GM23338 (cell line): ENCODE measurements around the gene PLD5. TPM values are rescaled to one million over a fixed set of nuclear protein-coding genes. Genes with fewer than 3 reads are reported as not detected.

ENCODE experiments used
- ATAC-seq: fragments of 200-7000 bp; cut with Tn5 transposase; 3 replicates; pipeline ENCODE4 v1.9.1; 2020
- DNase-seq: peaks from one replicate; pipeline ENCODE4 v3.0.0-alpha.2; 2015; ENCODE audit warnings: low spot score
- H2AFZ ChIP-seq: fragments of 200-600 bp; sonication (generic); 2 replicates; pipeline ENCODE4 v1.8.0; 2016; ENCODE audit warnings: antibody characterized with exemption, mild to moderate bottlenecking, moderate library complexity
- H3F3A ChIP-seq: fragments of 200-600 bp; sonication (generic); replicated peaks from 2 replicates; pipeline ENCODE4 v1.8.0; 2017; ENCODE audit warnings: antibody characterized with exemption, mixed run types, low read depth
- H3K27ac ChIP-seq: fragments of 200-600 bp; sonication (generic); 2 replicates; pipeline ENCODE4 v1.6.1; 2016; ENCODE audit warnings: low read depth
- H3K27me3 ChIP-seq: fragments of 200-600 bp; sonication (generic); 2 replicates; pipeline ENCODE4 v1.8.0; 2016; ENCODE audit warnings: mild to moderate bottlenecking, mixed run types, moderate library complexity; ENCODE audit not compliant: insufficient read depth
- H3K36me3 ChIP-seq: fragments of 200-600 bp; sonication (generic); 2 replicates; pipeline ENCODE4 v1.8.0; 2016; ENCODE audit warnings: mild to moderate bottlenecking; ENCODE audit not compliant: insufficient read depth
- H3K4me1 ChIP-seq: fragments of 200-600 bp; sonication (generic); 2 replicates; pipeline ENCODE4 v1.8.0; 2016; ENCODE audit warnings: mild to moderate bottlenecking, moderate library complexity; ENCODE audit not compliant: insufficient read depth
- H3K4me2 ChIP-seq: fragments of 200-600 bp; sonication (generic); 2 replicates; pipeline ENCODE4 v1.7.1; 2017; ENCODE audit warnings: mixed run types
- H3K4me3 ChIP-seq: fragments of 200-600 bp; sonication (generic); 2 replicates; pipeline ENCODE4 v1.6.1; 2016; ENCODE audit warnings: mixed run types
- H3K79me2 ChIP-seq: fragments of 200-600 bp; sonication (generic); replicated peaks from 2 replicates; pipeline ENCODE4 v1.8.0; 2017; ENCODE audit warnings: mild to moderate bottlenecking; ENCODE audit not compliant: insufficient read depth
- H3K9me2 ChIP-seq: fragments of 200-600 bp; sonication (generic); 2 replicates; pipeline ENCODE4 v1.8.0; 2017; ENCODE audit not compliant: insufficient read depth
- H4K20me1 ChIP-seq: fragments of 200-600 bp; sonication (generic); replicated peaks from 2 replicates; pipeline ENCODE4 v1.8.0; 2017; ENCODE audit warnings: mild to moderate bottlenecking; ENCODE audit not compliant: insufficient read depth
- H3K27ac Mint-ChIP-seq: 2 replicates; pipeline ENCODE4 v1.8.0; 2020; ENCODE audit warnings: inconsistent platforms, mild to moderate bottlenecking, moderate library complexity, mixed read lengths
- H3K27me3 Mint-ChIP-seq: 3 replicates; pipeline ENCODE4 v1.8.0; 2022; ENCODE audit warnings: low read depth, mild to moderate bottlenecking, moderate library complexity, mixed read lengths, inconsistent platforms; ENCODE audit not compliant: insufficient read depth, poor library complexity
- H3K36me3 Mint-ChIP-seq: 3 replicates; pipeline ENCODE4 v1.8.0; 2021; ENCODE audit warnings: low read depth, mild to moderate bottlenecking, inconsistent platforms, moderate library complexity, mixed read lengths
- H3K4me1 Mint-ChIP-seq: 3 replicates; pipeline ENCODE4 v1.8.0; 2020; ENCODE audit warnings: mild to moderate bottlenecking, inconsistent platforms, mixed read lengths
- H3K4me3 Mint-ChIP-seq: 3 replicates; pipeline ENCODE4 v1.8.0; 2021; ENCODE audit warnings: moderate library complexity, mild to moderate bottlenecking, inconsistent platforms, mixed read lengths
- H3K9me3 Mint-ChIP-seq: 3 replicates; pipeline ENCODE4 v1.8.0; 2020; ENCODE audit warnings: moderate library complexity, mild to moderate bottlenecking, inconsistent platforms, mixed read lengths
- CREB1 ChIP-seq: fragments of 250-450 bp; sonication (Bioruptor Pico); IDR thresholded peaks from 2 replicates; pipeline ENCODE4 v1.5.0; 2020; ENCODE audit warnings: low read depth, mild to moderate bottlenecking, moderate library complexity
- EZH2phosphoT487 ChIP-seq: fragments of 200-600 bp; sonication (generic); IDR thresholded peaks from one replicate; pipeline ENCODE4 v1.8.1; 2018; ENCODE audit warnings: antibody characterized with exemption; ENCODE audit not compliant: unreplicated experiment
- NANOG ChIP-seq: IDR thresholded peaks from 2 replicates; pipeline ENCODE4 v1.6.1; 2016; ENCODE audit warnings: antibody characterized with exemption, borderline replicate concordance
- POLR2AphosphoS5 ChIP-seq: IDR thresholded peaks from 2 replicates; pipeline ENCODE4 v1.6.1; 2016; ENCODE audit warnings: antibody characterized with exemption, low read depth
- ZNF114 ChIP-seq: fragments of 250-450 bp; sonication (Bioruptor Pico); IDR thresholded peaks from 2 replicates; pipeline ENCODE4 v1.5.0; 2020; ENCODE audit warnings: mild to moderate bottlenecking, moderate library complexity
- ZNF331 ChIP-seq: fragments of 250-450 bp; sonication (Bioruptor Pico); IDR thresholded peaks from 2 replicates; pipeline ENCODE4 v1.5.0; 2020; ENCODE audit warnings: low read depth, mild to moderate bottlenecking, moderate library complexity
- ZNF462 ChIP-seq: fragments of 250-450 bp; sonication (Bioruptor Pico); IDR thresholded peaks from 2 replicates; pipeline ENCODE4 v1.5.0; 2020; ENCODE audit warnings: mild to moderate bottlenecking, moderate library complexity
- polyA plus RNA-seq: library from polyadenylated mRNA; unstranded; fragments of >200 nt; fragmentation: Nextera tagmentation; extraction: Ambion mirVana; gene quantifications from 2 replicates; pipeline ENCODE4 v1.2.1, GENCODE V29; 2016
- total RNA-seq: library from RNA; depleted of rRNA; stranded (reverse); fragments of >200 nt; shearing (Covaris generic); gene quantifications from 2 replicates; pipeline ENCODE4 v1.2.3, GENCODE V29; 2014
- TF ChIP-seq, protein P1 (sequence below): IDR thresholded peaks from 2 replicates; pipeline ENCODE4 v1.6.1; 2016; ENCODE audit warnings: antibody characterized with exemption

PLD5 gene
- total and polyA plus RNA-seq, 2 experiments from 2014 or later = 5.5 to 5.8 TPM

DNA sequence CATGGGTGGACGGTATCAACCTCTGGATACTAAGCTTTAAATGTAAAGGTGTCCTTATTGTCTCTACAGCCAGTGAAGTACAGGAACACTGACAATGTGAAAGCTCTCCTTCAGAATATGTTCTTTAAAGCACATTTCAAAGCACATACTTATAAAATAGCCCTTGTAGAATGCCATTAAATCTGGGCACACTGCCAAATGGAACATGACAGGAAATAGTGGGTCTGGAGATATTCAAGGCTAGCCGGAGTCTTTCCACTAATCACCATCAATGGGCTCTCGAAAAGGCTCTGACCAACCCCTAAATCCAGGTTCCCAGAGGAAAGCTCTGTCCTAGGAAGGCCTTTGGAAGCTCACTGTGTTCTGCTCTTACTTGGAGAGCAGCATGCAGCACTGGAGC, 46.6 kb downstream of the PLD5 start:
- Mint-ChIP-seq H3K27me3 (peaks cover 2% of the 10 kb centered on the region), H3K36me3 (peaks cover 18% of the 10 kb centered on the region; the same call in 2 of the 3 replicates), H3K9me3 (peaks cover 31% of the 10 kb centered on the region), H3K4me1 (no peaks in the 10 kb centered on the region), H3K27ac (no peak overlapping the region), H3K4me3 (no peak overlapping the region)
- Histone ChIP-seq H3K79me2 (0 out of 2 replicates have a peak, but pooled peaks cover 7% of the 10 kb centered on the region), H3K27ac (no peak overlapping the region), H3K27me3 (no peaks in the 10 kb centered on the region), H3F3A (no peaks in the 10 kb centered on the region), H3K36me3 (no peaks in the 10 kb centered on the region), H3K4me1 (no peaks in the 10 kb centered on the region), H2AFZ (no peak overlapping the region), H3K4me3 (no peak overlapping the region), H3K4me2 (no peak overlapping the region), H4K20me1 (no peaks in the 10 kb centered on the region), H3K9me2 (no peaks in the 10 kb centered on the region)
- ATAC-seq = no peak
- TF ChIP-seq NANOG (no peak), CREB1 (CRISPR knock-in tag) (no peak), POLR2AphosphoS5 (no peak), ZNF462 (CRISPR knock-in tag) (no peak), ZNF331 (no peak), ZNF114 (CRISPR knock-in tag) (no peak), EZH2phosphoT487 (no peak)
- TF ChIP-seq, protein P1, sequence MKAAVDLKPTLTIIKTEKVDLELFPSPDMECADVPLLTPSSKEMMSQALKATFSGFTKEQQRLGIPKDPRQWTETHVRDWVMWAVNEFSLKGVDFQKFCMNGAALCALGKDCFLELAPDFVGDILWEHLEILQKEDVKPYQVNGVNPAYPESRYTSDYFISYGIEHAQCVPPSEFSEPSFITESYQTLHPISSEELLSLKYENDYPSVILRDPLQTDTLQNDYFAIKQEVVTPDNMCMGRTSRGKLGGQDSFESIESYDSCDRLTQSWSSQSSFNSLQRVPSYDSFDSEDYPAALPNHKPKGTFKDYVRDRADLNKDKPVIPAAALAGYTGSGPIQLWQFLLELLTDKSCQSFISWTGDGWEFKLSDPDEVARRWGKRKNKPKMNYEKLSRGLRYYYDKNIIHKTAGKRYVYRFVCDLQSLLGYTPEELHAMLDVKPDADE = no peak
- DNase-seq = no peak
